ENCODE measurements around the gene RPL36.
"Not testable (repeated sequence)": the region's sequence is repeated elsewhere in the genome, so short reads cannot be mapped to it uniquely, and the experiment has no call there.

Gene RPL36

GRCh38 chr19:5707576-5708575, 17.8 kb downstream of the RPL36 start:
- DNase-seq: no peak

GRCh38 chr19:5711025-5711424, 20.9 kb downstream of the RPL36 start:
- no peak for DNase-seq

- DNase-seq: no peak
Observed at GRCh38 chr19:5711713-5712161, 21.6 kb downstream of the RPL36 start.

GRCh38 chr19:5713228-5713627, 23.1 kb downstream of the RPL36 start:
- no peak for DNase-seq

- no peak for DNase-seq
Observed at GRCh38 chr19:5714816-5715215, 24.7 kb downstream of the RPL36 start.

GRCh38 chr19:5717215-5717935, 27.3 kb downstream of the RPL36 start:
- no peak for DNase-seq

- no peak for DNase-seq
Observed at GRCh38 chr19:5718037-5718578, 28.0 kb downstream of the RPL36 start.

GRCh38 chr19:5718579-5719273, 28.6 kb downstream of the RPL36 start:
- DNase-seq: peak; percentile 79

- peak; percentile 49 for DNase-seq
Observed at GRCh38 chr19:5719274-5719960, 29.3 kb downstream of the RPL36 start.

- DNase-seq: peak; percentile 100
Observed at GRCh38 chr19:5719961-5720790, 30.1 kb downstream of the RPL36 start, which contains the start of the genes CATSPERD and LONP1. Gene CATSPERD, plus strand, starts transcription at chr19:5720637. Its CDS starts 101 bp downstream, at chr19:5720738. Gene LONP1, minus strand, starts transcription at chr19:5720146. Its CDS starts 14 bp downstream, at chr19:5720132.

- no peak for DNase-seq
Observed at GRCh38 chr19:5727453-5728050, 37.5 kb downstream of the RPL36 start.

- DNase-seq: not testable (repeated sequence)
Observed at GRCh38 chr19:5733172-5733571, 43.1 kb downstream of the RPL36 start.

- DNase-seq: no peak
Observed at GRCh38 chr19:5738423-5738822, 48.3 kb downstream of the RPL36 start.
